ENCODE results near the gene ARHGEF10L.

The ARHGEF10L gene

GRCh38 chr1:17617787-17618557 lies 78.5 kb downstream of the ARHGEF10L start:
- Histone ChIP-seq H3K4me3 (ENCODE audit: low read depth in 1 of 2, low read length in 1 of 2) (no peak overlapping the region), H3K9me3 (no peaks in the 10 kb centered on the region), H3K27ac (no peak overlapping the region), H3K36me3 (no peaks in the 10 kb centered on the region), H3K4me1 (ENCODE audit: control insufficient read depth in 1 of 2, insufficient read depth in 1 of 2, low read depth in 1 of 2, low read length in 1 of 2) (no peaks in the 10 kb centered on the region), H3K27me3 (peaks cover 40% of the 10 kb centered on the region)
- TF ChIP-seq CTCF (IDR thresholded peaks at IDR 0.05), result no peak

DNA sequence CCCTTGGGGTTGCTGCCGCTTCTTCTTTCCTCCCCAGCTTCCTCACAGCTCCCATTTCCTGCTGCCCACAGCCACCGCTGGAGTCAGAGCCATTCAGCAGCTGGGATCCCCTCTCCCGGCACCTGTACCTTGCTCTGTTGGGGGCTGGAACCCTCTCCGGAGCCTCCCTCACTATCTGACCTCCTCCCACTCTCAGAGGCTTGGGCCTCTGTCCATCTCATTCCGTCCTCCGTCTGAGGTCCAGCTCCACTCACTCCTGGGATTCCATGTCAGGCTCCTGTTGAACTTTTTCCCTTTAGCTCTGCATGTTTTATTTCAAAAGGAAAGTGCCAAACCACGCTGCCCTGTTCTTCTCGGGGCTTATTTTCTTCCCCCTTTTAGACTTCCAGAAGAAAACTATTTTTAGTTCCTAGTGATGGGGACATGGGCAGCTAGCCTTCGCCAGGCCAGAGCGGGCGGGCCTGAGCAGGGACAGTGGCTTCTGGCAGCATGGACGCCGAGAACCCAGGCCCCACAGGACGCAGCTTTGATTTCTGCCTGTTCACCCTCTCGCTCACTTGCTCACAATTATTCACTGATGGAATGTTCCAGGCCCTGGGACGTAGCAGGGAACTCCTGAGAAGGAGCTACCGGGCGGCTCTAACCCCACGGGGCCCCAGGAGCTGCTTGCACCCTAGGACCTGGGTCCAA lies 79.2 kb downstream of the ARHGEF10L start:
- H3K4me3 ChIP-seq (ENCODE audit: low read depth in 1 of 2, low read length in 1 of 2), result no peak overlapping the region
- no peak overlapping the region for H3K27ac ChIP-seq
- TF ChIP-seq CTCF (IDR thresholded peaks at IDR 0.05), result no peak
- H3K27me3 ChIP-seq, result peaks cover 39% of the 10 kb centered on the region
- no peaks in the 10 kb centered on the region for H3K4me1 ChIP-seq (ENCODE audit: control insufficient read depth in 1 of 2, insufficient read depth in 1 of 2, low read depth in 1 of 2, low read length in 1 of 2)
- H3K36me3 ChIP-seq, result no peaks in the 10 kb centered on the region
- no peaks in the 10 kb centered on the region for H3K9me3 ChIP-seq

- H3K9me3 ChIP-seq, result no peaks in the 10 kb centered on the region
- H3K27me3 ChIP-seq, result peaks cover 32% of the 10 kb centered on the region
- H3K4me3 ChIP-seq (ENCODE audit: low read depth in 1 of 2, low read length in 1 of 2), result no peak overlapping the region
- no peak overlapping the region for H3K27ac ChIP-seq
- H3K36me3 ChIP-seq, result no peaks in the 10 kb centered on the region
- no peak for TF ChIP-seq CTCF (IDR thresholded peaks at IDR 0.05)
- H3K4me1 ChIP-seq (ENCODE audit: control insufficient read depth in 1 of 2, insufficient read depth in 1 of 2, low read depth in 1 of 2, low read length in 1 of 2), result no peaks in the 10 kb centered on the region
Observed at GRCh38 chr1:17620448-17620847, 81.0 kb downstream of the ARHGEF10L start.

- H3K4me1 ChIP-seq (ENCODE audit: control insufficient read depth in 1 of 2, insufficient read depth in 1 of 2, low read depth in 1 of 2, low read length in 1 of 2), result no peaks in the 10 kb centered on the region
- no peaks in the 10 kb centered on the region for H3K9me3 ChIP-seq
- H3K4me3 ChIP-seq (ENCODE audit: low read depth in 1 of 2, low read length in 1 of 2), result no peak overlapping the region
- H3K36me3 ChIP-seq, result no peaks in the 10 kb centered on the region
- H3K27ac ChIP-seq, result no peak overlapping the region
- peaks cover 32% of the 10 kb centered on the region for H3K27me3 ChIP-seq
- no peak for TF ChIP-seq CTCF (IDR thresholded peaks at IDR 0.05)
Observed at GRCh38 chr1:17621691-17622090, 82.2 kb downstream of the ARHGEF10L start.

DNA sequence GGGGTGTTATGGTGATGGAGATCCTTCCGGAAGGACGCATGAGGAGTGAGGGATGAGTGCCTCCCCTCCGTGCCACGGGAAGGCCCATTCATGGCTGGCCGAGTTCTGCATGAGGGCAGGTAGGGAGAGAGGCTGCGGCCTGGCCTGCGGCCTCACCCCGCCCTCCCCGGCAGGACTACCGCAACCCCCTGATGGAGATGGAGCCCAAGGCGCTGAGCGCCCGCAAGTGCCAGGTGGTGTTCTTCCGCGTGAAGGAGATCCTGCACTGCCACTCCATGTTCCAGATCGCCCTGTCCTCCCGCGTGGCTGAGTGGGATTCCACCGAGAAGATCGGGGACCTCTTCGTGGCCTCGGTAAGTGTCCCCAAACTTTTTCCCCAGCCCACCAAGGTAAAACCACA lies 83.3 kb downstream of the ARHGEF10L start:
- H3K27me3 ChIP-seq, result peaks cover 25% of the 10 kb centered on the region
- no peak for TF ChIP-seq CTCF (IDR thresholded peaks at IDR 0.05)
- H3K4me1 ChIP-seq (ENCODE audit: control insufficient read depth in 1 of 2, insufficient read depth in 1 of 2, low read depth in 1 of 2, low read length in 1 of 2), result no peaks in the 10 kb centered on the region
- H3K4me3 ChIP-seq (ENCODE audit: low read depth in 1 of 2, low read length in 1 of 2), result no peak overlapping the region
- no peaks in the 10 kb centered on the region for H3K9me3 ChIP-seq
- H3K36me3 ChIP-seq, result no peaks in the 10 kb centered on the region
- H3K27ac ChIP-seq, result no peak overlapping the region
